ENCODE results near the gene TTLL5. TPM values are rescaled to one million over a fixed set of nuclear protein-coding genes. Genes with fewer than 3 reads are reported as not detected.

TTLL5 gene
- total and polyA plus RNA-seq, 10 of the 15 experiments (the other 5 are each of a cell fraction or from before 2014, with no cell fraction given) = 3.2 to 25.9 (median 13.8) TPM

DNA sequence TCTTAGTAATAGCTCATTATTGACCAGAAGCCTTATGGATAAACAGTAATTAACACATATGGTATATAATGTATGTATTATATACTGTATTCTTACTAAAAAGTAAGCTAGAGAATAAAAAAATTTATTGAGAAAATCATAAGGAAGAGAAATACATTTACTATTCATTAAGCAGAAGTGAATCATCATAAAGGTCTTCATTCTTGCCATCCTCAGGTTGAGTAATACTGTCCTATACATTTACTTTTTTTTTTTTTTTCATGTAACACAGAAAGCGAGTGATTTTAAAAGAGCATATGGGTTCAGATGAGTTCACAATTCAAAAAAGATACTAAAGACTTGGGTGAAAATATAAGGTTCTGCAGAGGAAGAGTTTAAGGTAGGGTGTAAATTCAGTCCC lies 168.3 kb downstream of the TTLL5 start (continued):
- TF ChIP-seq PKNOX1 (IDR thresholded peaks at IDR 0.05) = no peak

GRCh38 chr14:75831455-75831854 lies 170.4 kb downstream of the TTLL5 start:
- no peak overlapping the region for H3K9ac ChIP-seq (ENCODE audit: control insufficient read depth, insufficient read depth, low read length)
- FAIRE-seq = no peak
- H3K36me3 ChIP-seq (ENCODE audit: control insufficient read depth in 2 of 2, insufficient read depth in 2 of 2, low read length in 1 of 2) = 0 out of 4 replicates have a peak, but pooled peaks cover 0 to 6% of the 10 kb centered on the region in 2 experiments
- no peaks in the 10 kb centered on the region for H3K79me2 ChIP-seq (ENCODE audit: control insufficient read depth, insufficient read depth, low read length)
- ChIA-PET CTCF (interaction anchor here (0.9 to 2.0 kb wide), 3 partner anchors 14 to 120 kb away, joined by 4 to 6 read pairs (median 4); no protein-coding TSS in a partner anchor), POLR2A (no interaction called here), SMC1A (ENCODE audit: uncharacterized antibody, unreplicated experiment) (interaction anchor here (1.3 kb wide), 1 partner anchor 8 kb away, joined by 3 read pairs; no protein-coding TSS in a partner anchor), RAD21 (ENCODE audit: unreplicated experiment) (interaction anchor here (0.5 kb wide), 1 partner anchor 69 kb away, joined by 3 read pairs; no protein-coding TSS in a partner anchor)
- DNase-seq (ENCODE audit: low read depth, low spot score) = no peak
- no peaks in the 10 kb centered on the region for H3K27me3 ChIP-seq (replicated peaks in 1 of 2; ENCODE audit: control insufficient read depth in 2 of 2, insufficient read depth in 2 of 2, low read length in 1 of 2)
- H3K4me2 ChIP-seq (ENCODE audit: control insufficient read depth, insufficient read depth) = no peak overlapping the region
- H3K4me3 ChIP-seq = no peak overlapping the region
- no peaks in the 10 kb centered on the region for H3K4me1 ChIP-seq (ENCODE audit: control insufficient read depth, insufficient read depth, low read length)
- no peaks in the 10 kb centered on the region for H4K20me1 ChIP-seq (ENCODE audit: control insufficient read depth, insufficient read depth)
- WGBS (ENCODE audit: insufficient coverage, insufficient replicate concordance, low lambda C conversion rate, missing lambda C conversion rate) = 93% methylated on average over 5 of the region's 5 CpGs
- H3K9me3 ChIP-seq (replicated peaks; ENCODE audit: control insufficient read depth, insufficient read depth, low read length) = no peaks in the 10 kb centered on the region
- BruUV-seq (replicated peaks) = no TSS peak
- TF ChIP-seq E2F4 (IDR thresholded peaks at IDR 0.05; ENCODE audit: low read depth, low read length) = no peak
- no peak for TF ChIP-seq MEF2A (IDR thresholded peaks at IDR 0.05; ENCODE audit: insufficient read depth, low read depth, low read length)
- no peak for TF ChIP-seq USF1 (IDR thresholded peaks at IDR 0.05; ENCODE audit: borderline replicate concordance, extremely low read length, insufficient read depth, low read depth, low read length)
- TF ChIP-seq HDGF (IDR thresholded peaks at IDR 0.05) = no peak
- 0 out of 2 replicates have a peak, but pooled peaks have one; percentile 20 for TF ChIP-seq CREB1 (IDR thresholded peaks at IDR 0.05; ENCODE audit: low read depth)
- no peak for TF ChIP-seq ZBTB33 (IDR thresholded peaks at IDR 0.05)
- TF ChIP-seq GABPA (IDR thresholded peaks at IDR 0.05; ENCODE audit: low read depth) = no peak
- no peak for TF ChIP-seq MXI1 (IDR thresholded peaks at IDR 0.05; ENCODE audit: low read depth, low read length)
- TF ChIP-seq BCL3 (IDR thresholded peaks at IDR 0.05; ENCODE audit: borderline replicate concordance, insufficient read depth, low read depth, low read length, poor library complexity, severe bottlenecking) = no peak
- no peak for TF ChIP-seq HDAC6 (IDR thresholded peaks at IDR 0.05; ENCODE audit: unreplicated experiment)
- peak; percentile 14; the same call in 1 of the 2 replicates for TF ChIP-seq RUNX3 (IDR thresholded peaks at IDR 0.05; ENCODE audit: low read length)
- H2AFZ ChIP-seq (ENCODE audit: control insufficient read depth, low read depth, low read length) = no peak overlapping the region; the same call in 1 of the 2 replicates
- no peak for ATAC-seq
- in situ Hi-C loops (cut with MboI) (no loop called here), intact Hi-C loops (cut with micrococcal nuclease; ENCODE audit: unreplicated experiment) (no loop called here)
- no peak overlapping the region for H3K27ac ChIP-seq (ENCODE audit: control insufficient read depth, insufficient read depth)
